SK-N-MC (cell line): ENCODE results near the gene AOPEP.

Experiments
- DNase-seq: peaks from one replicate; pipeline ENCODE4 v3.0.0-alpha.2; 2011; ENCODE audit warnings: low read depth, low spot score
- H3K27ac ChIP-seq: fragments of 200-600 bp; sonication (generic); 2 replicates; pipeline ENCODE4 v1.5.1; 2016; ENCODE audit warnings: mixed run types
- H3K36me3 ChIP-seq: fragments of 200-600 bp; sonication (generic); 2 replicates; pipeline ENCODE4 v1.6.1; 2017; ENCODE audit warnings: antibody characterized with exemption, low read length, mixed read lengths; ENCODE audit not compliant: insufficient read depth
- H3K4me3 ChIP-seq: fragments of 200-600 bp; sonication (generic); 2 replicates; pipeline ENCODE4 v1.5.1; 2016
- H3K9ac ChIP-seq: fragments of 200-600 bp; sonication (generic); 2 replicates; pipeline ENCODE4 v1.8.0; 2017; ENCODE audit warnings: mixed run types, mixed read lengths; ENCODE audit not compliant: insufficient read length
- H3K9me3 ChIP-seq: fragments of 200-600 bp; sonication (generic); 2 replicates; pipeline ENCODE4 v1.6.1; 2017; ENCODE audit warnings: low read depth, mild to moderate bottlenecking, antibody characterized with exemption, low read length, moderate library complexity, mixed read lengths
- EZH2 ChIP-seq: fragments of 200-600 bp; sonication (generic); IDR thresholded peaks from one replicate; pipeline ENCODE4 v1.6.1; 2017; ENCODE audit warnings: antibody characterized with exemption
- FOXP2 ChIP-seq: optimal IDR thresholded peaks from 2 replicates; pipeline ENCODE3; 2011; ENCODE audit warnings: mild to moderate bottlenecking, moderate library complexity; ENCODE audit not compliant: insufficient read depth; ENCODE audit errors: extremely low read length, control extremely low read depth
- POLR2AphosphoS5 ChIP-seq: IDR thresholded peaks from 2 replicates; pipeline ENCODE4 v1.6.1; 2012; ENCODE audit warnings: mild to moderate bottlenecking, low read depth, low read length, borderline replicate concordance

The AOPEP gene

DNA sequence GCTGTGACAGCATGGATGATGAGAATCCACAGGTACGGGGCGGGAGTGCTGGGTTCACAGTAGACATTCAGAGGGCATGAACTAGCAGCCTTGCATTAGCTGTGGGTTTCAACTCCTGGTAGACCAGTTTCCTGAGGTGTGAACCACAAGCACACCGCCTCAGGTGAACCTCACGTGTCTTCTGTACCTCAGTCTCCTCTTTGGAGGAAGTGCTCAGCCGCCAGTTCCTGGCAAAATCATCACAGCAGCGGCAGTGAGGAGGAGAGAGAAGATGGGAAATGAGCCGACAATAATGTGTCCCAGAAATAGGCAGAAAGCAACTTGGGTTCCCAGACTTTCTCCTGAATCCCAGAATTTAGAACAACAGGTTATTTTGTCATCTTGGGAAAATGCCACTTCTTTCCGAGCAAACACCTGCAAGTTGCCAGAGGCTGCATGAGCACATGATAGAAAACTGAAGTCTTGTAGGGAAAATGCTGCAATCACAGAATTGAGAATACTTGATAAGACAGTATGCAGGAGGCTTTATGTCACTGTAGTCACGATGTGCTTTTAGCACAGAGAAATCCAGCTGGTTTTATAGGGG is 258.5 kb downstream of the AOPEP start:
- Histone ChIP-seq H3K27ac (peak overlapping the region; percentile 43; the same call in 1 of the 2 replicates), H3K9me3 (no peaks in the 10 kb centered on the region), H3K36me3 (no peaks in the 10 kb centered on the region), H3K4me3 (no peak overlapping the region), H3K9ac (no peak overlapping the region)
- no peak for TF ChIP-seq EZH2
- no peak for DNase-seq

DNA sequence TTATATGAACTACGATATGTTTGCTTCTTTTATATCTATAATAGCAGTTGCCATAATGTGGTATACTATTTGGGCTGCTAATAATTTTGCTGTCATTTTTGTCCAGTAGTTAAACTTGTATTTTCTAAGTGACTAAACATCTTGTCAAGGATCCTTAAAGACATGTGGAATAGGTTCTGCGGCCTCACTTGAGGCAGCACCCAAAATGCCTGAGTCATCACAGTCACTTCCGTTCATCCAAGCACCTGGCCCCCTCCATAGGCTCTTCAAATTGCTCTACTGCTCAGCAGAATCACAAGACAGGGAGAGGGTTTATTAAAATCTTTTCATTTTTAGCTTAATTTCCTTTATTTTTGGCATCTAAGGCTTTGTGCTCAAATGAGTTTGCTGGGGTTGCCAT is 259.1 kb downstream of the AOPEP start:
- Histone ChIP-seq H3K36me3 (no peaks in the 10 kb centered on the region), H3K9ac (no peak overlapping the region), H3K27ac (peak overlapping the region; percentile 43; the same call in 1 of the 2 replicates), H3K4me3 (no peak overlapping the region), H3K9me3 (no peaks in the 10 kb centered on the region)
- no peak for DNase-seq
- TF ChIP-seq POLR2AphosphoS5 (no peak), EZH2 (no peak), FOXP2 (no peak)

DNA sequence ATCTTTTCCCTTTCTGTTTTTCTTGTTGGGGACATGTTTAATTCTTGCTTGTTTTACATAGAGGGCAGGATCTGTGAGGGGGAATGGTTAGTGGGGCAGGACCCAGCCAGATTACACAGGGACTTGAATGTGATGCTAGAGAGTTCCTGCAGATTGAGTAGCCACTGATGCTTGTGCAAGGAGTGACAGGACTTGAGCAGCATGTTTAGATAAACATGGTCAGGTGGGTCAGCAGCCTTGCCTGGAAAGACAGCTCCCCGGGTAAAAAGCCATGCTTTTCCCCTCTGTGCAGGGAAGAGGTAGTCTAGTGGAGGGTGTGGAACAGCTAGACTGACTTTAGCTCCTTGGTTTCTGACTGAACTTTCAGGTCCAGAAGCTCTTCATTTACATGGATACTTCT is 261.2 kb downstream of the AOPEP start:
- no peaks in the 10 kb centered on the region for H3K36me3 ChIP-seq
- no peak overlapping the region for H3K9ac ChIP-seq
- TF ChIP-seq EZH2 (no peak), FOXP2 (no peak), POLR2AphosphoS5 (no peak)

DNA sequence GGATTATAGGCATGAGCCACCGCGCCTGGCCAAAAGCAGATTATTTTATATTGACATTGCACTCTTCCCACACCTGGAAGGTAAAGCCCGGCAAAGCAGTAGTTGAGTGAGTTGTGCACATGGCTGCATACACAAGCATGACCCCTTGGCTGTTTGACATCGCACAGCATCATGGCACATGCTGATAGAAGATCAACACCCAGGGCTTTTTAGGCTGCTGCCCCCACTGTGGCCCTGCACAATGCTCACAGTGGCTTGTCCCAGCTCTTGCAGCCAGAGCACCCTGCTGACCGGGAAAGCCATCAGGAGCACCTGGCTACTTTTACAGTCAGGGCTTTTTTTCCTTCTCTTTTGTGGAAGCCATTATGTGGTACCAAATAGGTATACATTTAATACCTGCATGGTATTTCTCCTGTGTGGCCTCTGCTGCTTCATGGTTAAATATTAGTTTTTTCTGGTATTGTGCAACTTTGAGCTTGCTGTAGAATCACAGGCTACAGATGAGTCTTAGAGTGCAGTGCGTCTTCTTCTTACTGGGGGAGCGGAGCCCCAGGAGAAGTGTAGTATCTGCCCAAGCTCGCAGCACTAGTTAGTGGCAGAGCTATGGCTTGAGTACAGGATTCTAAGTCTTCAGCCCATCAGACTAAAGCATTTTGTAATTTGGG is 264.5 kb downstream of the AOPEP start:
- no peak for TF ChIP-seq FOXP2
- TF ChIP-seq POLR2AphosphoS5, result no peak
- TF ChIP-seq EZH2, result no peak
- H3K27ac ChIP-seq, result no peak overlapping the region
- H3K9me3 ChIP-seq, result no peaks in the 10 kb centered on the region
- no peak for DNase-seq
- no peak overlapping the region for H3K4me3 ChIP-seq
- no peak overlapping the region for H3K9ac ChIP-seq
- H3K36me3 ChIP-seq, result no peaks in the 10 kb centered on the region

More for the DNA sequence above, 261.2 kb downstream of the AOPEP start:
- Histone ChIP-seq H3K9me3 (no peaks in the 10 kb centered on the region), H3K4me3 (no peak overlapping the region), H3K27ac (no peak overlapping the region)
- no peak for DNase-seq

DNA sequence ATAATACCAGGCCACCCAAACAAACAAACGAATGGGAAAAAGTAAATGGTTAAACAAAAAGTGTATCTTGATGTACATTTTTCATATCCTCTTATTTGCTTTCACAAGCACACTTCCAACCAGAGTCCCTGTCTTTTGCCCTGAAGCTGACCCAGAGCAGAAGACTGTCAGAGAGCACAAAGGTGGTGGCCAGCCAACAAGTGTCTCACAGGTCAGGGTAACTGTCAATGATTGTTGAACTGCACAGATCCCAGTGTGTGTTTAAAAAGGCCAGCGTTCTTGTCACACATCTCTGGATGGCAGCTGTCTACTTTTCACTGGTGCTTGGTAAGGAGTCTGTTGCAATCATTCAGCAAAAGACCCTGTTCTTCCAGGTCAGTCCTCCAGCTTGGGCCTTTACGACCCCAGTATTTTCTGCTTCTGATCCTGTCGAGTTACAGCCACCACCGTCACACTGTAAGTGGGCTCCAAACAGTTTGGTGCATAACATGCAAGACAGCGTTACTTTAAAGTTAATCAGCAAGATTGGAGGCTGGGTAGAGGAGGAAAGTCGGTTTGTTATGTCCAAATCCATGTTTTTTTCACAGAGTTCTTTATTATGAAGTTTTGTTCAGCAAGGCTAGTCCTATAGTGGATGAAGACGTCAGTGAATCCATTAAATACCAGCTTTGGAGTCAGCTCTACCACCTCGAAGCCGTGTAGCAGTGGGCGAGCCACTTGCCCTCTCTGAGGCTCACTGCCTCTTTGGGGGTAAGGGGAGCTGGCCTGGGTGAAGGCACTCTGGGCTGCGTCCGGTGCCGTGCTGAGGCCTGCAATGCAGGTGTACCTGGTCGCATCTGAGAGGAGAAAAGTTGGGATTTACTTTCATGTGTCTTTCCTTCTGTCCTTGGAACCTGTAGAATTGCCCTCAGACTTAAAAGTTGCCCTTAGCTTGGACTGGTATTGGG is 265.7 kb downstream of the AOPEP start:
- no peak overlapping the region for H3K4me3 ChIP-seq
- no peak overlapping the region for H3K27ac ChIP-seq
- no peaks in the 10 kb centered on the region for H3K36me3 ChIP-seq
- no peaks in the 10 kb centered on the region for H3K9me3 ChIP-seq
- TF ChIP-seq POLR2AphosphoS5 (no peak), EZH2 (no peak)
- DNase-seq, result no peak
- H3K9ac ChIP-seq, result no peak overlapping the region

DNA sequence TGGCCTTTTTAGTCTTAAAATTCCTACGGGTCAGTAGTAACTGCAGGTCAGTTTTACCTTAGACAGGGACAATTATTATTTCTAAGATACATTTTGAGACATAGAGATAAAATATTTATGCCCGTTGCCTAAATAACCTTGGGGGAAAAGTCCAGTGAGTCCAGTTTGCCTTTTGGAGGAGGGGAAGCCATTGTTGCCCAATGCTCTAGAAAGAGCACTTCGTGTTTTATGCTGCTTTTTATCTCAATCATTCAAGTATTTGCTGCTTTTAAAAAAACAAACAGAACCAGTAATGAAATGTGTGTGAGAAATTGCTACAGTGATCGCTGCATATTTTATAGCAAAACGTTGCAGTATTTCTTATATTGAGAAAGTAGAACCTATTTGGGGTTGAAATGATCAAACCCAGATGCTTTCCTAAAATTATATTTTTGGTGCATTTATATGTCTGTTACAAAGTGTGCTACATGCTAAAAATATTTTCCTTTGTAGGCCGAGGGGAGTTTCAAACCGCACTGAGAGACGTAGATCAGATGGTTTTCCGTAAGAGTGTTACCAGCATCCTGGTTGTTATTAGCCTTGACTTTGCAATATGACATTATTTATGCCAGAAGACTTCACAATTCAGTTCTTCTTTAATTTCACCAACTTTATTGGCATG is 266.8 kb downstream of the AOPEP start:
- no peak overlapping the region for H3K4me3 ChIP-seq
- H3K27ac ChIP-seq, result no peak overlapping the region
- DNase-seq, result no peak
- no peaks in the 10 kb centered on the region for H3K36me3 ChIP-seq
- H3K9me3 ChIP-seq, result no peaks in the 10 kb centered on the region
- TF ChIP-seq EZH2 (no peak), FOXP2 (no peak), POLR2AphosphoS5 (no peak)
- H3K9ac ChIP-seq, result no peak overlapping the region

DNA sequence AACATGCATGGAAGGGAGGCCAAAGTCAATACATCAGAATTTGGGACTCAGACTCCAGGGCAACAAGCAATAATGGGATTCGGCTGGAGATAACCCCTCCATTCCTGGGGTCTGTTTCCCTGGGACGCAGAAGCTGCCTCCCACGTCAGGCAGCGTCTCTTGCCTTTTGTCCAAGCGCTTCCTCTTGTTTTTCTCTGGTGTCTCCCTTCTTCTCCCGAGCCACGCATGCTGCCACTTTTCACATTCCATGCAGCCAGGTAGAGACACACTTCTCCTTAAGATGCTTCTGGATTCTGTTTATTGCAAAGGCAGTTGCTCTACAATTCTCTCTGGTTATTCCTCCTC is 267.3 kb downstream of the AOPEP start:
- no peak for TF ChIP-seq EZH2
- no peak for TF ChIP-seq POLR2AphosphoS5
- no peak for TF ChIP-seq FOXP2
- Histone ChIP-seq H3K27ac (no peak overlapping the region), H3K36me3 (no peaks in the 10 kb centered on the region), H3K4me3 (no peak overlapping the region), H3K9me3 (no peaks in the 10 kb centered on the region), H3K9ac (no peak overlapping the region)
- DNase-seq, result no peak

DNA sequence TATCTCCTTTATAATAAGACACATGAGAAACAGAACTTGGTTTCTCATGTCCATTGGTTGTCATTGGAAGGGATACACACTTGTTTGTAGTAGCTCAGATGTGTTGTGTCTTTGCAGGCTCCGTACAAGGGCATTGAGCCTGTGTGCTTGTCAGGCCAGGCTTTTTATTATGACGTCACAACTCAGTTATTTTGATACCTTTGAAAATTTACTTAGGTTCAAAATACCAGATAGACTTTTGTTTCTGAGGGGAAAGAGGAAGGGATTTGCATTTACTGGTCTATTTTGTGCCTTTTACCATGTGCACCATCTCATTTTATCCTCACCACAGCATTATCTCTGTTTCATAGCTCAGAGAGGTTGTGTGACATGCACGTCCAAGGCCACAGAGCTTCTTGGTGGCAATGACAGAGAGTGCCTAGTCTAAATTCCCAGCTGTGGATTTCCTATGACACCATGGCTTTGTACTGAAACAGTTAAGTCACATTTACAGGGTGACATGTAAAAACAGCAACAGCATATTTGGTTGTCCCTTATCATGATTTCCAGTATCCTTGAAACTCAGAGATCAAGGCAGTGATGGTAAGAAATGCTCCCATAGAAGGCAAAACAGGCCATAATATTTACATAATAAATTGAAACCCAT is 268.7 kb downstream of the AOPEP start:
- no peak overlapping the region for H3K4me3 ChIP-seq
- no peak for DNase-seq
- no peak overlapping the region for H3K9ac ChIP-seq
- no peaks in the 10 kb centered on the region for H3K9me3 ChIP-seq
- no peaks in the 10 kb centered on the region for H3K36me3 ChIP-seq
- TF ChIP-seq EZH2 (no peak), POLR2AphosphoS5 (no peak), FOXP2 (no peak)
- no peak overlapping the region for H3K27ac ChIP-seq
